Brain microvascular endothelial cell (primary cell): ENCODE data around the gene LCP2.

Experiments used
- DNase-seq: peaks from one replicate; pipeline ENCODE4 v3.0.0-alpha.2; 2020
- H3K27ac ChIP-seq: fragments of 250-450 bp; sonication (Bioruptor Pico); 2 replicates; pipeline ENCODE4 v1.5.1; 2020; ENCODE audit warnings: mild to moderate bottlenecking, moderate library complexity
- H3K27me3 ChIP-seq: fragments of 250-450 bp; sonication (Bioruptor Pico); replicated peaks from 2 replicates; pipeline ENCODE4 v1.5.1; 2020; ENCODE audit warnings: mild to moderate bottlenecking
- H3K36me3 ChIP-seq: fragments of 250-450 bp; sonication (Bioruptor Pico); replicated peaks from 2 replicates; pipeline ENCODE4 v1.5.1; 2020; ENCODE audit warnings: mild to moderate bottlenecking
- H3K4me3 ChIP-seq: 2 replicates; pipeline ENCODE4 v1.5.1; 2011; ENCODE audit warnings: low read depth, mild to moderate bottlenecking, control low read depth, low read length, moderate library complexity
- CTCF ChIP-seq: IDR thresholded peaks from 2 replicates; pipeline ENCODE4 v1.5.1; 2011; ENCODE audit warnings: low read depth, mild to moderate bottlenecking, moderate library complexity, low read length, control low read depth, inconsistent platforms; ENCODE audit errors: missing control alignments
- in situ Hi-C: cut with HindIII; loops from 2 replicates; pipeline ENCODE4 v1.10.0; 2017; ENCODE audit warnings: low sequenced_read_pairs, low pct_ligation_motif_present

LCP2 gene

DNA sequence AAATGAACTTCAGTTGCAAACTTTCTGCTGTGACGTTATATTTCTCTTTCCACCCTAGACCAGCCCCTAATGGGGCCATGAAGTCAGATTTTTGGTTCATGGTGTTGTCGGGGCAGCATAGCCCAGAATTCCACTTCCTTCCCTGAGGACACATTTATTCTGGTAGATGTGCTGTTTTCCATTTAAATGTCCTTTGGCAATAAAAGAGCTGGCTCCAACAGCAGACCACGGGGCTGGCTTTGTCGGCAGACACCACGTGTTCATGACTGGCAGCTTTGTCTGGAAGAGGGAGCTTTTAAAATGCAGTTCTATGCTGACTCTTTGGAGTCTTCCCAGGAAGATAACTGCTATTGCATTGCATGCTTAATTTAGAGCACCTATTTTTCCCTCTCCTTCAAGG is 17.6 kb upstream of the LCP2 start:
- Histone ChIP-seq H3K4me3 (no peak overlapping the region), H3K27me3 (no peaks in the 10 kb centered on the region), H3K36me3 (no peaks in the 10 kb centered on the region), H3K27ac (no peak overlapping the region)
- peak; percentile 27 for DNase-seq
- in situ Hi-C loops, result no loop called here
- no peak for TF ChIP-seq CTCF

- Histone ChIP-seq H3K36me3 (no peaks in the 10 kb centered on the region), H3K27me3 (no peaks in the 10 kb centered on the region), H3K4me3 (no peak overlapping the region), H3K27ac (no peak overlapping the region)
- TF ChIP-seq CTCF, result no peak
- in situ Hi-C loops, result no loop called here
- no peak for DNase-seq
Observed at GRCh38 chr5:170314541-170315095, 17.0 kb upstream of the LCP2 start.

DNA sequence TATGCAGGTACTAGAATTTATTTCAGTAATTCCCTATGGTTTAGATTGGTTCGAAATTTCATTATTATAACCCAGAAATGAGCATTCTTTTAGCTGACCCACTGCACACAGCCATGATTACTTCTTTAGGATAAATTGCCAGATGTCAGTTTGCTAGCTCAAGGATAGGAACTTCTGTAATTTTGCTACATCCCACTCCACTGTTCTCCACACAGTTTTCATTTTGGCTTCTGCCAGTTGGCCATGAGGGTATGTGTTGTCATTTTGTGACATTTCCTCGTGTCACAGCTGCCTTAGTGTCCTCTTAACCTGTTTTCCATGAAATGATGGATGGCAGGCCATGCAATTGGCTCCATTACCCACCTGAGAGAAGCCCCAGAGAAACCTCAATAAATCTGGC is 16.2 kb upstream of the LCP2 start:
- H3K27ac ChIP-seq, result no peak overlapping the region
- in situ Hi-C loops, result no loop called here
- no peak for TF ChIP-seq CTCF
- no peaks in the 10 kb centered on the region for H3K27me3 ChIP-seq
- no peaks in the 10 kb centered on the region for H3K36me3 ChIP-seq
- H3K4me3 ChIP-seq, result no peak overlapping the region
- no peak for DNase-seq

DNA sequence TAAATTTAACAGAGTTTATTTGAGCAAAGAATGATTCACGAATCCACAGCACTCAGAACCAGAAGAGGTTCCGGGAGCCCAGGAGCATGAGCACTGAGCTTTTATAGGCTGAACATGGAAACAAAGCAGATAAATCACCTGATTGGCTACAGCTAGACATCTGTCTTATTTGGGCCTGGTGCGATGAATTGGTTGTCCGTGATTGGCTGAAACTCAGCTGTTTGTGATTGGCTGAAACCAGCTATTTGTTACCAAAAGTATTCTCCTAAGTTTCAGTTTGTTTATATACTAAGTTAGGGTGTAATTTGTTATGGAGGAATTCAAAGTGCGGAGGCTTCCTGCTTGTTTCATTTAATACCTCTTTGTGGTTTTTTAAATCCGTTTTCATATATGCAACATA is 15.8 kb upstream of the LCP2 start:
- Histone ChIP-seq H3K27ac (no peak overlapping the region), H3K4me3 (no peak overlapping the region), H3K27me3 (no peaks in the 10 kb centered on the region), H3K36me3 (no peaks in the 10 kb centered on the region)
- no peak for DNase-seq
- TF ChIP-seq CTCF, result no peak
- in situ Hi-C loops, result no loop called here

GRCh38 chr5:170312666-170313065 is 15.1 kb upstream of the LCP2 start:
- Histone ChIP-seq H3K27me3 (no peaks in the 10 kb centered on the region), H3K4me3 (no peak overlapping the region), H3K36me3 (no peaks in the 10 kb centered on the region), H3K27ac (no peak overlapping the region)
- DNase-seq, result peak; percentile 88
- TF ChIP-seq CTCF, result no peak
- in situ Hi-C loops, result no loop called here

GRCh38 chr5:170312301-170312595 is 14.7 kb upstream of the LCP2 start:
- in situ Hi-C loops, result no loop called here

More at GRCh38 chr5:170312301-170312595, 14.7 kb upstream of the LCP2 start:
- no peaks in the 10 kb centered on the region for H3K27me3 ChIP-seq
- H3K4me3 ChIP-seq, result no peak overlapping the region
- H3K27ac ChIP-seq, result no peak overlapping the region
- no peak for DNase-seq
- no peaks in the 10 kb centered on the region for H3K36me3 ChIP-seq
- no peak for TF ChIP-seq CTCF
